Measurements from ENCODE around the gene PIWIL1. TPM values are rescaled to one million over a fixed set of nuclear protein-coding genes. Genes with fewer than 3 reads are reported as not detected.

PIWIL1 gene
- total and polyA plus RNA-seq, 2 donors from 2014 or later = 0.15 to 0.31 TPM

DNA sequence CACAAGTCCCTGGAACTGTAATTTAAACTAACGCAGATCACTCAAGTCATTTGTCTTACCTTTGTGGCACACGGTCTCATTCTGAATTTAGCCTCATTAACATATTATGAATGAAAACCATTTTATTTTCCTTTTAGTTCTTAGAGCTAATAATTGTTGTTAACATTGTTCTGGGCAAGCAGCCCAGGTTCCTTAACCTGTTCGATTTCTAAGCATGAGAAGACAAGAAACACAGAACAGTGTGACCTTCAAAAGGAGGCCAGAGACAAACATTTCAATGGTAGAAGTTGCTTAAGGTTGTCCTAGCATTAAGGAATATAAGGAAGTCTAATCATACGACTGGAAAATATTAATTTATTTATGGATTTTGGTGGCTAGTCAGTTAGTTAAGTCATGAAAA is 35.2 kb downstream of the PIWIL1 start:
- H3K27ac ChIP-seq (ENCODE audit: low read depth in 2 of 2, low read length in 2 of 2) = no peak overlapping the region
- intact Hi-C loops (cut with DNase I) = no loop called here
- H3K4me1 ChIP-seq (ENCODE audit: control insufficient read depth in 2 of 3, insufficient read depth in 2 of 3, low read depth in 1 of 3, low read length in 3 of 3) = no peaks in the 10 kb centered on the region
- H3K9me3 ChIP-seq (ENCODE audit: control insufficient read depth in 2 of 3, insufficient read depth in 1 of 3, low read length in 3 of 3) = no peaks in the 10 kb centered on the region
- TF ChIP-seq, protein P1, sequence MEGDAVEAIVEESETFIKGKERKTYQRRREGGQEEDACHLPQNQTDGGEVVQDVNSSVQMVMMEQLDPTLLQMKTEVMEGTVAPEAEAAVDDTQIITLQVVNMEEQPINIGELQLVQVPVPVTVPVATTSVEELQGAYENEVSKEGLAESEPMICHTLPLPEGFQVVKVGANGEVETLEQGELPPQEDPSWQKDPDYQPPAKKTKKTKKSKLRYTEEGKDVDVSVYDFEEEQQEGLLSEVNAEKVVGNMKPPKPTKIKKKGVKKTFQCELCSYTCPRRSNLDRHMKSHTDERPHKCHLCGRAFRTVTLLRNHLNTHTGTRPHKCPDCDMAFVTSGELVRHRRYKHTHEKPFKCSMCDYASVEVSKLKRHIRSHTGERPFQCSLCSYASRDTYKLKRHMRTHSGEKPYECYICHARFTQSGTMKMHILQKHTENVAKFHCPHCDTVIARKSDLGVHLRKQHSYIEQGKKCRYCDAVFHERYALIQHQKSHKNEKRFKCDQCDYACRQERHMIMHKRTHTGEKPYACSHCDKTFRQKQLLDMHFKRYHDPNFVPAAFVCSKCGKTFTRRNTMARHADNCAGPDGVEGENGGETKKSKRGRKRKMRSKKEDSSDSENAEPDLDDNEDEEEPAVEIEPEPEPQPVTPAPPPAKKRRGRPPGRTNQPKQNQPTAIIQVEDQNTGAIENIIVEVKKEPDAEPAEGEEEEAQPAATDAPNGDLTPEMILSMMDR (IDR thresholded peaks at IDR 0.05; ENCODE audit: borderline replicate concordance, extremely low read depth, insufficient read depth) = no peak
- no peak overlapping the region for H3K4me3 ChIP-seq (ENCODE audit: low read length in 3 of 3)
- H3K36me3 ChIP-seq (ENCODE audit: control insufficient read depth in 2 of 3, insufficient read depth in 3 of 3, low read length in 3 of 3) = no peaks in the 10 kb centered on the region
- no peak for FAIRE-seq
- DNase-seq = no peak
- no peaks in the 10 kb centered on the region for H3K27me3 ChIP-seq (ENCODE audit: control insufficient read depth, insufficient read depth, low read length)
- H3K9ac ChIP-seq (ENCODE audit: low read length in 3 of 3) = no peak overlapping the region

GRCh38 chr12:130374083-130374482 is 36.4 kb downstream of the PIWIL1 start:
- no peak overlapping the region for H3K9ac ChIP-seq (ENCODE audit: low read length in 3 of 3)
- no peaks in the 10 kb centered on the region for H3K4me1 ChIP-seq (ENCODE audit: control insufficient read depth in 2 of 3, insufficient read depth in 2 of 3, low read depth in 1 of 3, low read length in 3 of 3)
- H3K36me3 ChIP-seq (ENCODE audit: control insufficient read depth in 2 of 3, insufficient read depth in 3 of 3, low read length in 3 of 3) = no peaks in the 10 kb centered on the region
- FAIRE-seq (no peak), DNase-seq (no peak)
- TF ChIP-seq, protein P1 (IDR thresholded peaks at IDR 0.05; ENCODE audit: borderline replicate concordance, extremely low read depth, insufficient read depth) = no peak
- H3K27me3 ChIP-seq (ENCODE audit: control insufficient read depth, insufficient read depth, low read length) = no peaks in the 10 kb centered on the region
- no peak overlapping the region for H3K4me3 ChIP-seq (ENCODE audit: low read length in 3 of 3)
- H3K27ac ChIP-seq (ENCODE audit: low read depth in 2 of 2, low read length in 2 of 2) = no peak overlapping the region
- no peaks in the 10 kb centered on the region for H3K9me3 ChIP-seq (ENCODE audit: control insufficient read depth in 2 of 3, insufficient read depth in 1 of 3, low read length in 3 of 3)
- intact Hi-C loops (cut with DNase I) = no loop called here

GRCh38 chr12:130375296-130376287 is 37.9 kb downstream of the PIWIL1 start:
- H3K27ac ChIP-seq (ENCODE audit: low read depth in 2 of 2, low read length in 2 of 2) = no peak overlapping the region
- FAIRE-seq (no peak), DNase-seq (no peak)
- no peak overlapping the region for H3K4me3 ChIP-seq (ENCODE audit: low read length in 3 of 3)
- no peak overlapping the region for H3K9ac ChIP-seq (ENCODE audit: low read length in 3 of 3)
- H3K36me3 ChIP-seq (ENCODE audit: control insufficient read depth in 2 of 3, insufficient read depth in 3 of 3, low read length in 3 of 3) = no peaks in the 10 kb centered on the region
- TF ChIP-seq, protein P1 (IDR thresholded peaks at IDR 0.05; ENCODE audit: borderline replicate concordance, extremely low read depth, insufficient read depth) = no peak
- no peaks in the 10 kb centered on the region for H3K27me3 ChIP-seq (ENCODE audit: control insufficient read depth, insufficient read depth, low read length)
- intact Hi-C loops (cut with DNase I) = no loop called here
- H3K9me3 ChIP-seq (ENCODE audit: control insufficient read depth in 2 of 3, insufficient read depth in 1 of 3, low read length in 3 of 3) = no peaks in the 10 kb centered on the region
- no peaks in the 10 kb centered on the region for H3K4me1 ChIP-seq (ENCODE audit: control insufficient read depth in 2 of 3, insufficient read depth in 2 of 3, low read depth in 1 of 3, low read length in 3 of 3)
